Measurements from ENCODE around the gene ADRA2B.
"Not testable (repeated sequence)": the region's sequence is repeated elsewhere in the genome, so short reads cannot be mapped to it uniquely, and the experiment has no call there.

The ADRA2B gene

GRCh38 chr2:96083064-96083939 lies 33.1 kb downstream of the ADRA2B start:
- TF ChIP-seq GATA1 (IDR thresholded peaks at IDR 0.05; ENCODE audit: low read depth, low read length) (no peak), POLR2A (IDR thresholded peaks at IDR 0.05; ENCODE audit: low read length) (no peak)
- no peak for DNase-seq

GRCh38 chr2:96082211-96083063 lies 33.9 kb downstream of the ADRA2B start:
- no peak for DNase-seq
- no peak for TF ChIP-seq POLR2A (IDR thresholded peaks at IDR 0.05; ENCODE audit: low read length)

GRCh38 chr2:96081042-96081441 lies 35.3 kb downstream of the ADRA2B start:
- DNase-seq = no peak
- TF ChIP-seq POLR2A (IDR thresholded peaks at IDR 0.05; ENCODE audit: low read length) (no peak), GATA1 (IDR thresholded peaks at IDR 0.05; ENCODE audit: low read depth, low read length) (no peak)

- no peak for DNase-seq
- TF ChIP-seq GATA1 (IDR thresholded peaks at IDR 0.05; ENCODE audit: low read depth, low read length) = no peak
Measured at GRCh38 chr2:96075199-96075771, 41.1 kb downstream of the ADRA2B start.

GRCh38 chr2:96074156-96074555 lies 42.2 kb downstream of the ADRA2B start:
- no peak for TF ChIP-seq GATA1 (IDR thresholded peaks at IDR 0.05; ENCODE audit: low read depth, low read length)
- no peak for TF ChIP-seq POLR2A (IDR thresholded peaks at IDR 0.05; ENCODE audit: low read length)
- DNase-seq = no peak

GRCh38 chr2:96073170-96073775 lies 43.1 kb downstream of the ADRA2B start:
- no peak for TF ChIP-seq POLR2A (IDR thresholded peaks at IDR 0.05; ENCODE audit: low read length)
- TF ChIP-seq GATA1 (IDR thresholded peaks at IDR 0.05; ENCODE audit: low read depth, low read length) = no peak
- DNase-seq = no peak

GRCh38 chr2:96072746-96073145 lies 43.6 kb downstream of the ADRA2B start:
- no peak for DNase-seq

GRCh38 chr2:96071977-96072491 lies 44.3 kb downstream of the ADRA2B start:
- not testable (repeated sequence) for DNase-seq

More at GRCh38 chr2:96072746-96073145, 43.6 kb downstream of the ADRA2B start:
- TF ChIP-seq POLR2A (IDR thresholded peaks at IDR 0.05; ENCODE audit: low read length) (no peak), GATA1 (IDR thresholded peaks at IDR 0.05; ENCODE audit: low read depth, low read length) (no peak)

GRCh38 chr2:96071087-96071976 lies 45.0 kb downstream of the ADRA2B start:
- DNase-seq = not testable (repeated sequence)

- not testable (repeated sequence) for DNase-seq
Measured at GRCh38 chr2:96070351-96070750, 46.0 kb downstream of the ADRA2B start.

- DNase-seq = not testable (repeated sequence)
Measured at GRCh38 chr2:96069878-96070277, 46.5 kb downstream of the ADRA2B start.

GRCh38 chr2:96067902-96068581 lies 48.3 kb downstream of the ADRA2B start:
- not testable (repeated sequence) for DNase-seq

- DNase-seq = not testable (repeated sequence)
Measured at GRCh38 chr2:96067098-96067660, 49.2 kb downstream of the ADRA2B start.

- DNase-seq = not testable (repeated sequence)
Measured at GRCh38 chr2:96066511-96066910, 49.9 kb downstream of the ADRA2B start.

GRCh38 chr2:96065954-96066353 lies 50.4 kb downstream of the ADRA2B start:
- not testable (repeated sequence) for DNase-seq

Data from erythroblast (primary cell).